WTC11 (cell line): ENCODE data around the gene ERGIC3.

Source experiments
- ELF4 ChIP-seq: sonication (generic); formaldehyde crosslinking; IDR thresholded peaks from 2 replicates; pipeline ENCODE4 v1.8.1; 2022; ENCODE audit warnings: low read depth, mild to moderate bottlenecking, moderate library complexity, missing genetic modification reagents
- KAT7 ChIP-seq: sonication (generic); formaldehyde crosslinking; IDR thresholded peaks from 2 replicates; pipeline ENCODE4 v1.8.1; 2023; ENCODE audit warnings: missing genetic modification reagents, mild to moderate bottlenecking, borderline replicate concordance
- TEAD1 ChIP-seq: sonication (generic); formaldehyde crosslinking; IDR thresholded peaks from 2 replicates; pipeline ENCODE4 v1.8.0; 2022; ENCODE audit warnings: mild to moderate bottlenecking, missing genetic modification reagents
- TF ChIP-seq, protein P1 (sequence below): fragments of 200-600 bp; IDR thresholded peaks from 2 replicates; pipeline ENCODE4 v1.8.0; 2022; ENCODE audit warnings: antibody characterized with exemption
- TF ChIP-seq, protein P2 (sequence below): sonication (generic); formaldehyde crosslinking; IDR thresholded peaks from 2 replicates; pipeline ENCODE4 v1.8.0; 2022; ENCODE audit warnings: mild to moderate bottlenecking, missing genetic modification reagents

DNA sequence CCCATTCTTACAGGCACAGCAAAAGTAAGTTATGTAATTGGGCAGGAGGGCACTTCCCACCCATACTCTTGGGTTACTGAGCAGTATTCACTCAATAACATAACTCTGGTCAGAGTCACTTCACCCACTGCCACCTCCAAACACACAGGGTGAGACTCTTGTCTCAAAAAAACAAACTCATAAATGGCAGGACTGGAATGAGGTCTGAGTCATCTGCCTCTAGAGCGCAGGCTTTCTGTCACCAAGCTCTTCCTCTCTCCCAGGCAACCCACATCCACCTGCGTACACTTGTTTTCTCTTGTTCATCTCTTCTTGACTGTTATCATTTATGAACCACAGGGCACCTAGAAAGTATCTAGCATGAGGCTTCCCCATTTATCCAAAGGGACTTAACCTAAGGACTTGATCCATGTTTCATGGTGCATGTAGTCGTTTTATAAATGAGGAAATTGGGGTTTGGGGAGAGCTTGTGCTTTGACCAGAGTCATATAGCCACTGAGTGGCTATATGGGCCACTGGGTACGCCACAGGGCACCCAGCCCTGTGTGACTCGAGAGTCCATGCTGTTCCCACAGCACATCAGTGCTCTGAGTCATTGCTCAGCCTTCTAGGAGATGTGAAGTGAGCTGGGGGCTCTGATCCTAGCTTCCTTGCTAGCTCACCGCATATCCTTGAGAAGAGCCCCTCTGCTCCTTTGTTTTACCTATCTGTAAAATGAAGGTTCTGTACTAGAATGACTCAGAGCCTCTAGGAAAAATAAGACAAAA, 34.8 kb upstream of the ERGIC3 start:
- TF ChIP-seq, protein P1, sequence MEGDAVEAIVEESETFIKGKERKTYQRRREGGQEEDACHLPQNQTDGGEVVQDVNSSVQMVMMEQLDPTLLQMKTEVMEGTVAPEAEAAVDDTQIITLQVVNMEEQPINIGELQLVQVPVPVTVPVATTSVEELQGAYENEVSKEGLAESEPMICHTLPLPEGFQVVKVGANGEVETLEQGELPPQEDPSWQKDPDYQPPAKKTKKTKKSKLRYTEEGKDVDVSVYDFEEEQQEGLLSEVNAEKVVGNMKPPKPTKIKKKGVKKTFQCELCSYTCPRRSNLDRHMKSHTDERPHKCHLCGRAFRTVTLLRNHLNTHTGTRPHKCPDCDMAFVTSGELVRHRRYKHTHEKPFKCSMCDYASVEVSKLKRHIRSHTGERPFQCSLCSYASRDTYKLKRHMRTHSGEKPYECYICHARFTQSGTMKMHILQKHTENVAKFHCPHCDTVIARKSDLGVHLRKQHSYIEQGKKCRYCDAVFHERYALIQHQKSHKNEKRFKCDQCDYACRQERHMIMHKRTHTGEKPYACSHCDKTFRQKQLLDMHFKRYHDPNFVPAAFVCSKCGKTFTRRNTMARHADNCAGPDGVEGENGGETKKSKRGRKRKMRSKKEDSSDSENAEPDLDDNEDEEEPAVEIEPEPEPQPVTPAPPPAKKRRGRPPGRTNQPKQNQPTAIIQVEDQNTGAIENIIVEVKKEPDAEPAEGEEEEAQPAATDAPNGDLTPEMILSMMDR, result no peak
- TF ChIP-seq KAT7 (CRISPR knock-in tag), result no peak
- TF ChIP-seq, protein P2, sequence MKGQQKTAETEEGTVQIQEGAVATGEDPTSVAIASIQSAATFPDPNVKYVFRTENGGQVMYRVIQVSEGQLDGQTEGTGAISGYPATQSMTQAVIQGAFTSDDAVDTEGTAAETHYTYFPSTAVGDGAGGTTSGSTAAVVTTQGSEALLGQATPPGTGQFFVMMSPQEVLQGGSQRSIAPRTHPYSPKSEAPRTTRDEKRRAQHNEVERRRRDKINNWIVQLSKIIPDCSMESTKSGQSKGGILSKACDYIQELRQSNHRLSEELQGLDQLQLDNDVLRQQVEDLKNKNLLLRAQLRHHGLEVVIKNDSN, result no peak
- TF ChIP-seq TEAD1, result no peak
- TF ChIP-seq ELF4 (CRISPR knock-in tag), result no peak
